Endothelial cell of umbilical vein (primary cell): ENCODE results near the gene H2BW2. TPM values are rescaled to one million over a fixed set of nuclear protein-coding genes. Genes with fewer than 3 reads are reported as not detected.
"Not testable (repeated sequence)": the region's sequence is repeated elsewhere in the genome, so short reads cannot be mapped to it uniquely, and the experiment has no call there.

Source experiments
- BruUV-seq: library from RNA; stranded (reverse); fragments of 400-500 nt; replicated peaks from 2 replicates; lab custom pipeline; 2021; lab: Mats Ljungman, UMichigan
- CTCF ChIA-PET: fragments of 300-600, 350-600 bp; sonication (Branson Sonifier 250); formaldehyde crosslinking; loops from one replicate; lab custom pipeline; 2021; ENCODE audit warnings: antibody characterized with exemption, inconsistent platforms; lab: Charles Lee
- POLR2A ChIA-PET: fragments of 300-600, 350-600 bp; sonication (Branson Sonifier 250); formaldehyde crosslinking; loops from one replicate; lab custom pipeline; 2021; ENCODE audit warnings: antibody characterized with exemption, inconsistent platforms; lab: Charles Lee
- DNase-seq: peaks from one replicate; pipeline ENCODE4 v3.0.0-alpha.2; 2011; ENCODE audit warnings: low read depth, low spot score
- FAIRE-seq: peaks from 2 replicates; lab custom pipeline; 2011; peaks lifted over from hg19 to GRCh38; lab: Jason Lieb, UNC
- H2AFZ ChIP-seq: 2 replicates; pipeline ENCODE4 v1.6.0; 2012; ENCODE audit warnings: low read depth, low read length, control low read depth, inconsistent platforms
- H3K27ac ChIP-seq: 2 replicates; pipeline ENCODE4 v1.5.1; 2011; ENCODE audit warnings: low read depth, mild to moderate bottlenecking, control low read depth, low read length, moderate library complexity; ENCODE audit not compliant: insufficient read depth
- H3K27me3 ChIP-seq, 2 experiments: 2 replicates each; pipeline versions ENCODE4 v1.6.0 to v1.6.1; 2011; ENCODE audit warnings: low read length in 2 of 2, mixed read lengths in 1 of 2; ENCODE audit not compliant: control insufficient read depth in 2 of 2, insufficient read depth in 2 of 2
- H3K36me3 ChIP-seq, 2 experiments: 2 replicates in 1 of 2; 3 replicates in 1 of 2; pipeline ENCODE4 v1.5.1; 2011; ENCODE audit warnings: low read length in 2 of 2, mild to moderate bottlenecking in 1 of 2, moderate library complexity in 1 of 2; ENCODE audit not compliant: control insufficient read depth in 2 of 2, insufficient read depth in 2 of 2; ENCODE audit errors: extremely low read depth in 1 of 2
- H3K4me1 ChIP-seq: 3 replicates; pipeline ENCODE4 v1.5.1; 2011; ENCODE audit warnings: mild to moderate bottlenecking, low read length; ENCODE audit not compliant: control insufficient read depth, insufficient read depth; ENCODE audit errors: extremely low read depth
- H3K4me2 ChIP-seq: 2 replicates; pipeline ENCODE4 v1.6.1; 2011; ENCODE audit warnings: low read length, control low read depth, mixed read lengths; ENCODE audit not compliant: insufficient read depth
- H3K4me3 ChIP-seq, 3 experiments: fragments of 200-600 bp in 1 of 3; sonication (generic), shearing (Covaris generic) in 1 of 3; replicated peaks in 1 of 3; 2 replicates each; pipeline ENCODE4 v1.5.1; 2011 to 2016; ENCODE audit warnings: control low read depth in 3 of 3, low read length in 3 of 3, mild to moderate bottlenecking in 2 of 3, inconsistent platforms in 1 of 3, low read depth in 1 of 3, moderate library complexity in 1 of 3; ENCODE audit not compliant: insufficient read depth in 1 of 3
- H3K79me2 ChIP-seq: 2 replicates; pipeline ENCODE4 v1.6.0; 2012; ENCODE audit warnings: low read length, inconsistent platforms; ENCODE audit not compliant: control insufficient read depth, insufficient read depth
- H3K9ac ChIP-seq: replicated peaks from 2 replicates; pipeline ENCODE3; 2011; ENCODE audit warnings: low read length, control low read depth; ENCODE audit not compliant: insufficient read depth; ENCODE audit errors: extremely low read depth
- H3K9me1 ChIP-seq: replicated peaks from 3 replicates; pipeline ENCODE4 v1.6.0; 2011; ENCODE audit warnings: mild to moderate bottlenecking, low read length; ENCODE audit not compliant: control insufficient read depth, insufficient read depth; ENCODE audit errors: extremely low read depth
- H3K9me3 ChIP-seq: replicated peaks from 2 replicates; pipeline ENCODE4 v1.5.1; 2012; ENCODE audit warnings: low read length, inconsistent platforms; ENCODE audit not compliant: control insufficient read depth, insufficient read depth
- H4K20me1 ChIP-seq: replicated peaks from 2 replicates; pipeline ENCODE3; 2011; ENCODE audit warnings: mild to moderate bottlenecking, low read length; ENCODE audit not compliant: control insufficient read depth, insufficient read depth; ENCODE audit errors: extremely low read depth
- EZH2 ChIP-seq: IDR thresholded peaks from 2 replicates; pipeline ENCODE4 v1.6.1; 2012; ENCODE audit warnings: borderline replicate concordance, low read depth, mild to moderate bottlenecking, moderate library complexity, low read length, inconsistent platforms; ENCODE audit not compliant: severe bottlenecking
- FOS ChIP-seq: IDR thresholded peaks from 2 replicates; pipeline ENCODE4 v1.6.1; 2011; ENCODE audit warnings: mild to moderate bottlenecking, low read length, moderate library complexity, borderline replicate concordance; ENCODE audit not compliant: insufficient read depth
- GATA2 ChIP-seq: IDR thresholded peaks from 2 replicates; pipeline ENCODE4 v1.7.0; 2011; ENCODE audit warnings: low read depth, mild to moderate bottlenecking, moderate library complexity, mixed read lengths, low read length; ENCODE audit not compliant: insufficient read length, insufficient read depth
- JUN ChIP-seq: IDR thresholded peaks from 2 replicates; pipeline ENCODE4 v1.6.1; 2011; ENCODE audit warnings: borderline replicate concordance, low read depth; ENCODE audit not compliant: insufficient read length, insufficient read depth
- MYC ChIP-seq: IDR thresholded peaks from one replicate; pipeline ENCODE4 v1.6.1; 2011; ENCODE audit warnings: mild to moderate bottlenecking, low read depth, low read length
- POLR2A ChIP-seq: IDR thresholded peaks from 2 replicates; pipeline ENCODE4 v1.6.1; 2012; ENCODE audit warnings: low read depth, mild to moderate bottlenecking, control low read depth, low read length
- POLR2AphosphoS5 ChIP-seq: IDR thresholded peaks from 2 replicates; pipeline ENCODE4 v1.6.1; 2012; ENCODE audit warnings: low read depth, mild to moderate bottlenecking, control low read depth, low read length, moderate library complexity; ENCODE audit not compliant: insufficient read depth
- dilution Hi-C: fragments of 300-500 bp; cut with MboI; formaldehyde crosslinking; loops from one replicate; pipeline ENCODE4 v1.15.0; 2019; ENCODE audit warnings: low sequenced_read_pairs; ENCODE audit not compliant: extremely low pct_ligation_motif_present
- intact Hi-C: fragments of 100-400 bp; cut with micrococcal nuclease; formaldehyde crosslinking; loops from one replicate; pipeline ENCODE4 v1.10.0; 2022
- polyA plus RNA-seq, 4 experiments: library from polyadenylated mRNA; depleted of rRNA in 3 of 4; stranded (reverse) in 3 of 4; unstranded in 1 of 4; fragments of >200 nt; gene quantifications; 2 replicates each; pipeline versions ENCODE4 v1.2.1 to v1.2.3, GENCODE V29; 2011 to 2012; ENCODE audit warnings: missing spikeins in 1 of 4
- total RNA-seq: library from RNA; stranded (reverse); gene quantifications from 2 replicates; pipeline ENCODE4 v1.2.3, GENCODE V29; 2021
- TF ChIP-seq, protein P1 (sequence below), 2 donors: IDR thresholded peaks; 1 replicate in 1 of 2; 2 replicates in 1 of 2; pipeline ENCODE4 v1.5.1; 2011; ENCODE audit warnings: low read length in 2 of 2, mild to moderate bottlenecking in 2 of 2, moderate library complexity in 2 of 2, control low read depth in 1 of 2, inconsistent platforms in 1 of 2, low read depth in 1 of 2; ENCODE audit not compliant: insufficient read depth in 1 of 2; ENCODE audit errors: extremely low read depth in 1 of 2
- TF ChIP-seq, protein P2 (sequence below): IDR thresholded peaks from 2 replicates; pipeline ENCODE4 v1.6.1; 2011; ENCODE audit not compliant: insufficient read depth, insufficient read length

Gene H2BW2
- total and polyA plus RNA-seq, 2 donors (not counting 3 experiments of a cell fraction or from before 2014, with no cell fraction given) = not detected

DNA sequence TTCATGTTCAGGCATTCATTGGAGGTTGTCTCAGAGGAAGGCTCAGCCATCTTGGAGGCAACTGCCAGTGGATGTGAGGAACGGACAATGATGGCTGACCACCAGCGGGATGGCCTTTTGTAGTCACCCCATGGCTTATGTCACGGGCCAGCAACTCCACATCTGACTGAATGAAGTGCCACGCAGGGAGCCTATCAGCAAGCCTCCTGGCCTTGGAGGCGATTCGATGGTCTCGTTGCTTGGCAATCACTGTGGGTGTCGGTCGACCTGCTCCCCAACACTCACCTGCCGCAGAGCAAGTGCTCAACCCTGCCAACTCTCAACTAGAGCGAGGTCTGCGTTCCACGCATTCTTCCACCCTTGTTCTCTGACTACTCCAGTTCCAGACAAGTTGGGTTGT lies 7.4 kb downstream of the H2BW2 start:
- intact Hi-C loops = no loop called here
- no peak overlapping the region for H3K27ac ChIP-seq
- dilution Hi-C loops = no loop called here
- no peak for TF ChIP-seq EZH2
- no peak for TF ChIP-seq FOS
- TF ChIP-seq MYC = no peak
- TF ChIP-seq, protein P1, sequence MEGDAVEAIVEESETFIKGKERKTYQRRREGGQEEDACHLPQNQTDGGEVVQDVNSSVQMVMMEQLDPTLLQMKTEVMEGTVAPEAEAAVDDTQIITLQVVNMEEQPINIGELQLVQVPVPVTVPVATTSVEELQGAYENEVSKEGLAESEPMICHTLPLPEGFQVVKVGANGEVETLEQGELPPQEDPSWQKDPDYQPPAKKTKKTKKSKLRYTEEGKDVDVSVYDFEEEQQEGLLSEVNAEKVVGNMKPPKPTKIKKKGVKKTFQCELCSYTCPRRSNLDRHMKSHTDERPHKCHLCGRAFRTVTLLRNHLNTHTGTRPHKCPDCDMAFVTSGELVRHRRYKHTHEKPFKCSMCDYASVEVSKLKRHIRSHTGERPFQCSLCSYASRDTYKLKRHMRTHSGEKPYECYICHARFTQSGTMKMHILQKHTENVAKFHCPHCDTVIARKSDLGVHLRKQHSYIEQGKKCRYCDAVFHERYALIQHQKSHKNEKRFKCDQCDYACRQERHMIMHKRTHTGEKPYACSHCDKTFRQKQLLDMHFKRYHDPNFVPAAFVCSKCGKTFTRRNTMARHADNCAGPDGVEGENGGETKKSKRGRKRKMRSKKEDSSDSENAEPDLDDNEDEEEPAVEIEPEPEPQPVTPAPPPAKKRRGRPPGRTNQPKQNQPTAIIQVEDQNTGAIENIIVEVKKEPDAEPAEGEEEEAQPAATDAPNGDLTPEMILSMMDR (IDR thresholded peaks at IDR 0.05; ENCODE audit: extremely low read depth in 1 of 2, insufficient read depth in 1 of 2, low read depth in 1 of 2, low read length in 2 of 2) = no peak
- TF ChIP-seq POLR2AphosphoS5 = no peak
- no peak for TF ChIP-seq JUN
- TF ChIP-seq POLR2A = no peak
- TF ChIP-seq, protein P2, sequence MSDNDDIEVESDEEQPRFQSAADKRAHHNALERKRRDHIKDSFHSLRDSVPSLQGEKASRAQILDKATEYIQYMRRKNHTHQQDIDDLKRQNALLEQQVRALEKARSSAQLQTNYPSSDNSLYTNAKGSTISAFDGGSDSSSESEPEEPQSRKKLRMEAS = no peak
- TF ChIP-seq GATA2 = no peak
- CTCF ChIA-PET = no interaction called here
- no peaks in the 10 kb centered on the region for H3K4me1 ChIP-seq
- H3K9me1 ChIP-seq = no peaks in the 10 kb centered on the region
- DNase-seq (no peak), FAIRE-seq (no peak)
- no peaks in the 10 kb centered on the region for H3K9me3 ChIP-seq
- no TSS peak for BruUV-seq
- H3K79me2 ChIP-seq = no peaks in the 10 kb centered on the region
- H3K4me3 ChIP-seq = no peak overlapping the region
- POLR2A ChIA-PET = no interaction called here
- H3K27me3 ChIP-seq = no peaks in the 10 kb centered on the region
- no peak overlapping the region for H3K9ac ChIP-seq
- no peak overlapping the region for H3K4me2 ChIP-seq
- H4K20me1 ChIP-seq = no peaks in the 10 kb centered on the region
- no peaks in the 10 kb centered on the region for H3K36me3 ChIP-seq
- no peak overlapping the region for H2AFZ ChIP-seq

DNA sequence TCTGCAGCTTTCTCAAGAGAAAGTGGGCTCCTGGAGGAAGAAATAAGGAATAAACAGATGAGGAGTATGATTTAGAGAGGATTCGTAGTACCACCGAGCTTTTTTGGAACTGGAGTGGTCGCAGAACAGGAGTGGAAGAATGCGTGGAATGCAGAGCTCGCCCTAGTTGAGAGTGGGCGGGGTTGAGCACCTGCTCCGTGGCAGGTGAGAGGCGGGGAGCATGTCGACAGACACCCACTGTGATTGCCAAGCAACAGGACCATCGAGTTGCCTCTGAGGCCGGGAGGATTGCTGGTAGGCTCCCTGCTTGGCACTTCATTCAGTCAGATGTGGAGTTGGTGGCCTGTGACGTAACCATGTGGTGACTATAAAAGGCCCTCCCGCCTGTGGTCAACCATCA lies 15.2 kb downstream of the H2BW2 start:
- H3K4me3 ChIP-seq, CTCF ChIA-PET, H3K36me3 ChIP-seq, POLR2A ChIA-PET, H3K9ac ChIP-seq, DNase-seq, dilution Hi-C loops, H3K79me2 ChIP-seq, H3K27me3 ChIP-seq, H2AFZ ChIP-seq, intact Hi-C loops, H4K20me1 ChIP-seq, H3K9me1 ChIP-seq, H3K4me2 ChIP-seq, H3K27ac ChIP-seq, H3K4me1 ChIP-seq, FAIRE-seq, BruUV-seq, H3K9me3 ChIP-seq: not testable (repeated sequence)

DNA sequence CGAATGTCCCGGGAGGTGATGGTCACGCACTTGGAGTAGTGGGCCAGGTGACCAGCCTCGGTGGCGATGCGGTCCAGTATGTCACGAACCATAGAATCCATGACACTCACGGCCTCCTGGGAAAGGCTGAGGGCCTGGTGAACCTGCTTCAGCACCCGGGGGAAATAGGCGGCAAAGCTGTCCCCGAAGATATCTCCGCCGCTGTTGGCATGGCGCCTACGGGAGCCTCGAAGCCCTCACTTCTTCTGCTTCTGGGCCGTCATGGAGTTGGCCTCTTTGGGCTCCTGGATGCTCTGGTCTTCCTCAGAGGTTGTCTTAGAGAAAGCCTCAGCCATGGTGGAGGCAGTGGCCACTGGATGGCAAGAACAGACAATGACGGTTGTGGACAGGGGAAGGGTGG lies 22.9 kb downstream of the H2BW2 start:
- H3K4me3 ChIP-seq, CTCF ChIA-PET, H3K27ac ChIP-seq, H3K79me2 ChIP-seq, POLR2A ChIA-PET, H3K9ac ChIP-seq, dilution Hi-C loops, intact Hi-C loops, H3K9me1 ChIP-seq, BruUV-seq, FAIRE-seq, H3K9me3 ChIP-seq, H2AFZ ChIP-seq, H3K27me3 ChIP-seq, H3K36me3 ChIP-seq, H3K4me1 ChIP-seq, H4K20me1 ChIP-seq, DNase-seq, H3K4me2 ChIP-seq: not testable (repeated sequence)
